ENCODE data around the gene BAHD1. TPM values are rescaled to one million over a fixed set of nuclear protein-coding genes. Genes with fewer than 3 reads are reported as not detected.

Gene BAHD1
- total RNA-seq, 2 experiments from 2014 or later = 20.3 to 21.5 TPM

GRCh38 chr15:40421246-40422157 lies 19.3 kb upstream of the BAHD1 start:
- ChIA-PET CTCF (interaction anchor here (0.6 to 3.2 kb wide), 28 partner anchors 9 to 204 kb away, joined by 3 to 57 read pairs (median 4); partner anchors contain the start of genes CCDC9B, IVD, KNSTRN and PLCB2), POLR2A (interaction anchor here (0.7 to 1.0 kb wide), 5 partner anchors 44 to 141 kb away, joined by 3 to 8 read pairs (median 3); partner anchors contain the start of gene INAFM2)
- Histone ChIP-seq H3K4me3 (ENCODE audit: low read length) (no peak overlapping the region), H3K9me3 (ENCODE audit: control insufficient read depth in 1 of 2, insufficient read depth in 1 of 2, low read length in 2 of 2) (no peaks in the 10 kb centered on the region), H3K27ac (ENCODE audit: low read depth in 1 of 2, low read length in 2 of 2) (no peak overlapping the region), H3K4me1 (ENCODE audit: insufficient read depth, low read length) (peaks cover 7% of the 10 kb centered on the region), H3K27me3 (ENCODE audit: control insufficient read depth in 1 of 2, insufficient read depth in 2 of 2, low read length in 2 of 2) (no peaks in the 10 kb centered on the region), H3K36me3 (ENCODE audit: insufficient read depth, low read length) (peaks cover 9% of the 10 kb centered on the region)
- H3K9me3 Mint-ChIP-seq = no peaks in the 10 kb centered on the region
- H3K4me3 Mint-ChIP-seq = no peak overlapping the region
- H3K27ac Mint-ChIP-seq = no peak overlapping the region
- H3K36me3 Mint-ChIP-seq (ENCODE audit: low read depth) = peaks cover 9% of the 10 kb centered on the region
- peak; percentile 98 for ATAC-seq (ENCODE audit: poor library complexity)
- TF ChIP-seq CTCF (IDR thresholded peaks at IDR 0.05) = peak; percentile 96
- peak; percentile 60 to 87 (median 79) for DNase-seq
- peaks cover 7% of the 10 kb centered on the region for H3K4me1 Mint-ChIP-seq (ENCODE audit: low read depth)
- no peaks in the 10 kb centered on the region for H3K27me3 Mint-ChIP-seq
- intact Hi-C loops (cut with DNase I, micrococcal nuclease) = loop anchor here (1.0 to 10.0 kb wide), 8 partner anchors 53 to 737 kb away; no protein-coding TSS in a partner anchor

GRCh38 chr15:40424483-40425115 lies 16.2 kb upstream of the BAHD1 start:
- H3K36me3 ChIP-seq (ENCODE audit: insufficient read depth, low read length) = peaks cover 2% of the 10 kb centered on the region
- H3K4me1 ChIP-seq (ENCODE audit: insufficient read depth, low read length) = peaks cover 7% of the 10 kb centered on the region
- H3K27me3 ChIP-seq (ENCODE audit: control insufficient read depth in 1 of 2, insufficient read depth in 2 of 2, low read length in 2 of 2) = no peaks in the 10 kb centered on the region
- H3K9me3 ChIP-seq (ENCODE audit: control insufficient read depth in 1 of 2, insufficient read depth in 1 of 2, low read length in 2 of 2) = no peaks in the 10 kb centered on the region
- no peak overlapping the region for H3K4me3 ChIP-seq (ENCODE audit: low read length)
- H3K36me3 Mint-ChIP-seq (ENCODE audit: low read depth) = peaks cover 7% of the 10 kb centered on the region
- ATAC-seq (ENCODE audit: poor library complexity) (no peak), DNase-seq (no peak)
- peaks cover 7% of the 10 kb centered on the region for H3K4me1 Mint-ChIP-seq (ENCODE audit: low read depth)
- no peak overlapping the region for H3K27ac ChIP-seq (ENCODE audit: low read depth in 1 of 2, low read length in 2 of 2)
- POLR2A ChIA-PET = no interaction called here
- H3K9me3 Mint-ChIP-seq = no peaks in the 10 kb centered on the region
- CTCF ChIA-PET = interaction anchor here (1.2 kb wide), 1 partner anchor 80 kb away, joined by 8 read pairs; no protein-coding TSS in a partner anchor
- H3K4me3 Mint-ChIP-seq = no peak overlapping the region
- no peak for TF ChIP-seq CTCF (IDR thresholded peaks at IDR 0.05)
- H3K27me3 Mint-ChIP-seq = no peaks in the 10 kb centered on the region
- no peak overlapping the region for H3K27ac Mint-ChIP-seq
- intact Hi-C loops (cut with DNase I, micrococcal nuclease) = loop anchor here (5.0 to 10.0 kb wide), 3 partner anchors 210 to 740 kb away; no protein-coding TSS in a partner anchor

GRCh38 chr15:40425681-40426080 lies 15.1 kb upstream of the BAHD1 start:
- ChIA-PET POLR2A (no interaction called here), CTCF (interaction anchor here (0.7 to 1.2 kb wide), 2 partner anchors 81 to 209 kb away, joined by 3 to 8 read pairs; no protein-coding TSS in a partner anchor)

More at GRCh38 chr15:40425681-40426080, 15.1 kb upstream of the BAHD1 start:
- Mint-ChIP-seq H3K4me1 (ENCODE audit: low read depth) (peaks cover 7% of the 10 kb centered on the region), H3K4me3 (no peak overlapping the region), H3K9me3 (no peaks in the 10 kb centered on the region), H3K27me3 (no peaks in the 10 kb centered on the region), H3K36me3 (ENCODE audit: low read depth) (peaks cover 7% of the 10 kb centered on the region), H3K27ac (no peak overlapping the region)
- ATAC-seq (ENCODE audit: poor library complexity) = no peak
- H3K27ac ChIP-seq (ENCODE audit: low read depth in 1 of 2, low read length in 2 of 2) = no peak overlapping the region
- DNase-seq = no peak
- H3K36me3 ChIP-seq (ENCODE audit: insufficient read depth, low read length) = peaks cover 2% of the 10 kb centered on the region
- no peak overlapping the region for H3K4me3 ChIP-seq (ENCODE audit: low read length)
- TF ChIP-seq CTCF (IDR thresholded peaks at IDR 0.05) = no peak
- peaks cover 7% of the 10 kb centered on the region for H3K4me1 ChIP-seq (ENCODE audit: insufficient read depth, low read length)
- no peaks in the 10 kb centered on the region for H3K9me3 ChIP-seq (ENCODE audit: control insufficient read depth in 1 of 2, insufficient read depth in 1 of 2, low read length in 2 of 2)
- H3K27me3 ChIP-seq (ENCODE audit: control insufficient read depth in 1 of 2, insufficient read depth in 2 of 2, low read length in 2 of 2) = no peaks in the 10 kb centered on the region
- intact Hi-C loops (cut with DNase I, micrococcal nuclease) = loop anchor here in 1 of 2 experiments (10.0 kb wide), 2 partner anchors 211 to 741 kb away; no protein-coding TSS in a partner anchor
